ENCODE results near the gene CDH23. TPM values are rescaled to one million over a fixed set of nuclear protein-coding genes. Genes with fewer than 3 reads are reported as not detected.

The CDH23 gene
- total RNA-seq, 1 donor from 2014 or later, result not detected

- no peak for TF ChIP-seq CTCF (IDR thresholded peaks at IDR 0.05; ENCODE audit: insufficient read depth, low read length, severe bottlenecking)
- H3K36me3 ChIP-seq (ENCODE audit: control insufficient read depth, insufficient read depth, low read length), result no peaks in the 10 kb centered on the region
- FAIRE-seq (no peak), DNase-seq (ENCODE audit: low read depth) (no peak)
- no peaks in the 10 kb centered on the region for H3K27me3 ChIP-seq (ENCODE audit: control insufficient read depth, insufficient read depth, low read length)
- H3K4me3 ChIP-seq (ENCODE audit: low read depth, low read length), result no peak overlapping the region
These were observed 37.2 kb upstream of the CDH23 start for GRCh38 chr10:71359364-71360046.

GRCh38 chr10:71360735-71361134 lies 36.0 kb upstream of the CDH23 start:
- Histone ChIP-seq H3K36me3 (ENCODE audit: control insufficient read depth, insufficient read depth, low read length) (no peaks in the 10 kb centered on the region), H3K27me3 (ENCODE audit: control insufficient read depth, insufficient read depth, low read length) (no peaks in the 10 kb centered on the region), H3K4me3 (ENCODE audit: low read depth, low read length) (no peak overlapping the region)
- DNase-seq (ENCODE audit: low read depth) (no peak), FAIRE-seq (no peak)
- TF ChIP-seq CTCF (IDR thresholded peaks at IDR 0.05; ENCODE audit: insufficient read depth, low read length, severe bottlenecking), result no peak

GRCh38 chr10:71361581-71361980 lies 35.1 kb upstream of the CDH23 start:
- no peaks in the 10 kb centered on the region for H3K36me3 ChIP-seq (ENCODE audit: control insufficient read depth, insufficient read depth, low read length)
- no peak for TF ChIP-seq CTCF (IDR thresholded peaks at IDR 0.05; ENCODE audit: insufficient read depth, low read length, severe bottlenecking)
- no peak for DNase-seq (ENCODE audit: low read depth)
- no peaks in the 10 kb centered on the region for H3K27me3 ChIP-seq (ENCODE audit: control insufficient read depth, insufficient read depth, low read length)
- no peak for FAIRE-seq
- H3K4me3 ChIP-seq (ENCODE audit: low read depth, low read length), result no peak overlapping the region

- Histone ChIP-seq H3K36me3 (ENCODE audit: control insufficient read depth, insufficient read depth, low read length) (no peaks in the 10 kb centered on the region), H3K4me3 (ENCODE audit: low read depth, low read length) (no peak overlapping the region), H3K27me3 (ENCODE audit: control insufficient read depth, insufficient read depth, low read length) (no peaks in the 10 kb centered on the region)
- FAIRE-seq, result no peak
- DNase-seq (ENCODE audit: low read depth), result no peak
- TF ChIP-seq CTCF (IDR thresholded peaks at IDR 0.05; ENCODE audit: insufficient read depth, low read length, severe bottlenecking), result no peak
These were observed 34.6 kb upstream of the CDH23 start for GRCh38 chr10:71362141-71362540.

- Histone ChIP-seq H3K4me3 (ENCODE audit: low read depth, low read length) (no peak overlapping the region), H3K36me3 (ENCODE audit: control insufficient read depth, insufficient read depth, low read length) (no peaks in the 10 kb centered on the region), H3K27me3 (ENCODE audit: control insufficient read depth, insufficient read depth, low read length) (no peaks in the 10 kb centered on the region)
- DNase-seq (ENCODE audit: low read depth), result no peak
- no peak for TF ChIP-seq CTCF (IDR thresholded peaks at IDR 0.05; ENCODE audit: insufficient read depth, low read length, severe bottlenecking)
- FAIRE-seq, result no peak
These were observed 32.8 kb upstream of the CDH23 start for GRCh38 chr10:71363936-71364335.

- Histone ChIP-seq H3K4me3 (ENCODE audit: low read depth, low read length) (no peak overlapping the region), H3K27me3 (ENCODE audit: control insufficient read depth, insufficient read depth, low read length) (no peaks in the 10 kb centered on the region), H3K36me3 (ENCODE audit: control insufficient read depth, insufficient read depth, low read length) (no peaks in the 10 kb centered on the region)
- FAIRE-seq (no peak), DNase-seq (ENCODE audit: low read depth) (no peak)
- TF ChIP-seq CTCF (IDR thresholded peaks at IDR 0.05; ENCODE audit: insufficient read depth, low read length, severe bottlenecking), result no peak
These were observed 31.4 kb upstream of the CDH23 start for GRCh38 chr10:71365366-71365765.
